Neuronal stem cell (in vitro differentiated cells): ENCODE measurements around the gene PDE7B.

Experiments used
- DNase-seq: peaks from one replicate; pipeline ENCODE4 v3.0.0-alpha.2; 2013; ENCODE audit warnings: low spot score
- H2AFZ ChIP-seq: one replicate; pipeline ENCODE4 v1.6.1; 2013; ENCODE audit warnings: mild to moderate bottlenecking, low read length, inconsistent platforms
- H2AK5ac ChIP-seq: 2 replicates; pipeline ENCODE4 v1.6.1; 2013; ENCODE audit warnings: low read depth, mild to moderate bottlenecking, inconsistent platforms, low read length, moderate library complexity, mixed read lengths
- H2BK120ac ChIP-seq: 2 replicates; pipeline ENCODE4 v1.6.1; 2013; ENCODE audit warnings: low read depth, mild to moderate bottlenecking, inconsistent platforms, low read length, moderate library complexity, mixed read lengths
- H2BK12ac ChIP-seq: one replicate; pipeline ENCODE4 v1.6.1; 2013; ENCODE audit warnings: low read length, inconsistent platforms
- H2BK15ac ChIP-seq: 2 replicates; pipeline ENCODE4 v1.6.1; 2013; ENCODE audit warnings: mild to moderate bottlenecking, low read length, inconsistent platforms, mixed read lengths
- H2BK5ac ChIP-seq: one replicate; pipeline ENCODE4 v1.6.1; 2013; ENCODE audit warnings: inconsistent platforms, mild to moderate bottlenecking, low read length, moderate library complexity
- H3K14ac ChIP-seq: one replicate; pipeline ENCODE4 v1.6.1; 2013; ENCODE audit warnings: low read length, inconsistent platforms
- H3K18ac ChIP-seq: 2 replicates; pipeline ENCODE4 v1.6.1; 2013; ENCODE audit warnings: low read length, inconsistent platforms
- H3K23ac ChIP-seq: 2 replicates; pipeline ENCODE4 v1.6.1; 2013; ENCODE audit warnings: low read depth, mild to moderate bottlenecking, mixed read lengths, low read length, inconsistent platforms; ENCODE audit not compliant: poor library complexity
- H3K27ac ChIP-seq: replicated peaks from 3 replicates; pipeline ENCODE4 v1.5.1; 2013; ENCODE audit warnings: low read length, inconsistent platforms
- H3K27me3 ChIP-seq, 3 experiments: 2 replicates each; pipeline ENCODE4 v1.6.1; 2013; ENCODE audit warnings: low read length in 3 of 3, mild to moderate bottlenecking in 2 of 3, inconsistent platforms in 1 of 3, low read depth in 1 of 3, mixed read lengths in 1 of 3, moderate library complexity in 1 of 3; ENCODE audit not compliant: control insufficient read depth in 3 of 3, insufficient read depth in 3 of 3
- H3K36me3 ChIP-seq, 2 donors: replicated peaks in 1 of 2; 2 replicates each; pipeline ENCODE4 v1.6.1; 2013; ENCODE audit warnings: low read length in 2 of 2; ENCODE audit not compliant: control insufficient read depth in 2 of 2, insufficient read depth in 2 of 2
- H3K4ac ChIP-seq: 2 replicates; pipeline ENCODE4 v1.6.1; 2013; ENCODE audit warnings: inconsistent platforms, mild to moderate bottlenecking, low read length, moderate library complexity
- H3K4me1 ChIP-seq, 2 donors: 1 replicate in 1 of 2; 2 replicates in 1 of 2; pipeline ENCODE4 v1.6.1; 2013; ENCODE audit warnings: low read length in 2 of 2, low read depth in 1 of 2; ENCODE audit not compliant: control insufficient read depth in 2 of 2, insufficient read depth in 1 of 2
- H3K4me2 ChIP-seq: one replicate; pipeline ENCODE4 v1.6.1; 2013; ENCODE audit warnings: mild to moderate bottlenecking, low read length, inconsistent platforms; ENCODE audit not compliant: insufficient read depth, poor library complexity, severe bottlenecking
- H3K4me3 ChIP-seq, 2 donors: 2 replicates each; pipeline ENCODE4 v1.5.1; 2013; ENCODE audit warnings: low read length in 2 of 2, mild to moderate bottlenecking in 2 of 2, inconsistent platforms in 1 of 2, moderate library complexity in 1 of 2
- H3K79me1 ChIP-seq: one replicate; pipeline ENCODE4 v1.6.1; 2013; ENCODE audit warnings: low read depth, mild to moderate bottlenecking, inconsistent platforms, low read length, moderate library complexity
- H3K9ac ChIP-seq: one replicate; pipeline ENCODE4 v1.6.1; 2013; ENCODE audit warnings: mild to moderate bottlenecking, low read depth, low read length, inconsistent platforms; ENCODE audit not compliant: poor library complexity
- H3K9me3 ChIP-seq, 2 donors: replicated peaks in 1 of 2; 2 replicates each; pipeline versions ENCODE3 to v1.6.1; 2013; ENCODE audit warnings: low read length in 2 of 2, mild to moderate bottlenecking in 2 of 2, inconsistent platforms in 1 of 2, low read depth in 1 of 2, mixed read lengths in 1 of 2, moderate library complexity in 1 of 2; ENCODE audit not compliant: control insufficient read depth in 2 of 2, insufficient read depth in 1 of 2
- H4K8ac ChIP-seq: one replicate; pipeline ENCODE4 v1.6.1; 2013; ENCODE audit warnings: low read depth, mild to moderate bottlenecking, inconsistent platforms, low read length, moderate library complexity
- H4K91ac ChIP-seq: one replicate; pipeline ENCODE4 v1.6.1; 2013; ENCODE audit warnings: low read length, low read depth, mild to moderate bottlenecking, inconsistent platforms; ENCODE audit not compliant: poor library complexity
- WGBS, 2 donors: extraction: QIAGEN DNeasy Blood & Tissue Kit; methylation state at CpG; one replicate each; pipeline ENCODE4 v1.1.7; 2013; ENCODE audit warnings: missing lambda C conversion rate in 2 of 2, mixed read lengths in 1 of 2; ENCODE audit not compliant: insufficient read length in 2 of 2, insufficient replicate concordance in 1 of 2; ENCODE audit errors: extremely low coverage in 2 of 2; 5-methylcytosine and 5-hydroxymethylcytosine counted together

PDE7B gene

DNA sequence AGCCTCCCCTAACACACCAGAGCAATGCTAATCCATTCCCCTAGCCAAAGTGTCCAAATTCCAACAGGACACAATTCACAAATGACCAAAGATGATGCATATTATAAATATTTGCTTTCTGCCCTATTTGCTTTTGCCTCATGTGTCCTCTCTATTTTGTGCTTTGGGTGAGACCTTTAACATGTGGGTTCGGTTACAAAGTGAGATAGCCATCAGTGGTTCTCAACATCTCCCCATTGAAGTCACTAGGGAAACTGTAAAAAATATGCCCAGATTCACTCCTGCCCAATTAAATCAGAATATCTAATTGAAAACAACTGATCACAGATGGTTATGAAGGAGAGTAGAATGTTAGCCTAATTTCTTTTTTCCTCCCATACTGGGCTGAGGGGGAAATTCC is 239.4 kb downstream of the PDE7B start:
- Histone ChIP-seq H3K4me3 (no peak overlapping the region), H2AFZ (no peak overlapping the region)
- no CpG with 5 or more reads among the region's 1 CpG for WGBS, 2 donors

DNA sequence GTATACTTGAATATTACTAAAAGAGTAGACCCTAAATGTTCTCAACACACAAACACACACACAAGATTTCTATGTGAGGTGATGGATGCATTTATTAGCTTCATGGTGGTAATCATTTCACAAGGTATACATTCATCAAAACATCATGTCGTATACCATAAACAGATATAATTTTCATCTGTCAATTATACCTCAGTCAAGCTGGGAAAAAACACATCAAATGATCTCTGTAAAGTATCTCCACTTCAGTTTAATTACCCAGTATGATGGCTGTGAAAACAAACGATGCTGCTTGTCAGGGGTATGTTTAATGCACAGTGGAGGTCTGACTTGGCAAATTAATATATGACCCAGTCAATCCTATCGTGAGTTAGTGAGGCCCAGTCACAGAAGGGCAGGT is 241.4 kb downstream of the PDE7B start:
- no peak overlapping the region for H2BK5ac ChIP-seq
- no CpG with 5 or more reads among the region's 3 CpGs for WGBS, 2 donors

More for the DNA sequence above, 239.4 kb downstream of the PDE7B start:
- Histone ChIP-seq H2BK5ac (no peak overlapping the region), H3K9ac (no peak overlapping the region), H3K79me1 (no peaks in the 10 kb centered on the region), H4K91ac (no peak overlapping the region), H3K18ac (no peak overlapping the region), H3K4me1 (no peaks in the 10 kb centered on the region), H3K23ac (no peak overlapping the region), H3K9me3 (peaks cover 2 to 4% of the 10 kb centered on the region in 2 donors), H3K36me3 (no peaks in the 10 kb centered on the region), H3K4me2 (no peak overlapping the region), H3K14ac (no peak overlapping the region), H3K27ac (no peak overlapping the region), H2BK12ac (no peak overlapping the region), H2BK120ac (no peak overlapping the region), H2BK15ac (no peak overlapping the region), H3K27me3 (no peaks in the 10 kb centered on the region), H4K8ac (no peak overlapping the region), H2AK5ac (no peak overlapping the region), H3K4ac (no peak overlapping the region)
- no peak for DNase-seq

DNA sequence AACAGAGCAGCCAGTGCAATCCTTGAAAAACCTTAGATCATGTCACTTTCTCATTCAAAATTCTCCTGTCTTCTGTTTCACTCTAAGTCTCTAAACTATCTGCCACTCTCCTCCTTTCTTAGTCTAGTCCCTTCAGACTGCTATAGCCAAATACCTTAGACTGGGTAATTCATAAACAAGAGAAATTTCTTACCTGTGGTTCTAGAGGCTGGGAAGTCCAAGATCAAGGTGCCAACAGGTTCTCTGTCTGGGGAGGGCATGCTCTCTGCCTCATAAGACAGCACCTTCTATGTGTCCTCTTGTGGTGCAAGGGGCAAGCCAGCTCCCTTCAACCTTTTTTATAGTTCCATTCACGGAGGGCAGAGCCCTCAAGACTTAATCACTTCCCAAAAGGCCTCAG is 242.3 kb downstream of the PDE7B start:
- no peak overlapping the region for H3K18ac ChIP-seq
- no peak overlapping the region for H3K23ac ChIP-seq
- no peak overlapping the region for H3K27ac ChIP-seq
- H4K91ac ChIP-seq = no peak overlapping the region
- no peak overlapping the region for H2BK120ac ChIP-seq
- H2AK5ac ChIP-seq = no peak overlapping the region
- H2BK5ac ChIP-seq = no peak overlapping the region
- H3K36me3 ChIP-seq = no peaks in the 10 kb centered on the region
- H3K4ac ChIP-seq = no peak overlapping the region
- H3K27me3 ChIP-seq = no peaks in the 10 kb centered on the region
- no peak overlapping the region for H4K8ac ChIP-seq
- H2BK12ac ChIP-seq = no peak overlapping the region
- H3K79me1 ChIP-seq = no peaks in the 10 kb centered on the region
- no CpG with 5 or more reads among the region's 1 CpG for WGBS, 2 donors
- no peak overlapping the region for H3K4me3 ChIP-seq
- H3K14ac ChIP-seq = no peak overlapping the region
- no peak for DNase-seq
- peaks cover 2 to 4% of the 10 kb centered on the region in 2 donors for H3K9me3 ChIP-seq
- H2AFZ ChIP-seq = no peak overlapping the region
- H3K4me2 ChIP-seq = no peak overlapping the region
- no peaks in the 10 kb centered on the region for H3K4me1 ChIP-seq
- H2BK15ac ChIP-seq = no peak overlapping the region
- H3K9ac ChIP-seq = no peak overlapping the region

More for the DNA sequence above, 241.4 kb downstream of the PDE7B start:
- no peak for DNase-seq
- Histone ChIP-seq H3K23ac (no peak overlapping the region), H3K27me3 (no peaks in the 10 kb centered on the region), H3K4me3 (no peak overlapping the region), H2BK120ac (no peak overlapping the region), H2AFZ (no peak overlapping the region), H3K79me1 (no peaks in the 10 kb centered on the region), H4K91ac (no peak overlapping the region), H3K27ac (no peak overlapping the region), H3K4me2 (no peak overlapping the region), H2BK12ac (no peak overlapping the region), H3K4ac (no peak overlapping the region), H3K9ac (no peak overlapping the region), H3K14ac (no peak overlapping the region), H2AK5ac (no peak overlapping the region), H3K9me3 (peaks cover 2 to 4% of the 10 kb centered on the region in 2 donors), H3K36me3 (no peaks in the 10 kb centered on the region), H4K8ac (no peak overlapping the region), H3K18ac (no peak overlapping the region), H3K4me1 (no peaks in the 10 kb centered on the region), H2BK15ac (no peak overlapping the region)

DNA sequence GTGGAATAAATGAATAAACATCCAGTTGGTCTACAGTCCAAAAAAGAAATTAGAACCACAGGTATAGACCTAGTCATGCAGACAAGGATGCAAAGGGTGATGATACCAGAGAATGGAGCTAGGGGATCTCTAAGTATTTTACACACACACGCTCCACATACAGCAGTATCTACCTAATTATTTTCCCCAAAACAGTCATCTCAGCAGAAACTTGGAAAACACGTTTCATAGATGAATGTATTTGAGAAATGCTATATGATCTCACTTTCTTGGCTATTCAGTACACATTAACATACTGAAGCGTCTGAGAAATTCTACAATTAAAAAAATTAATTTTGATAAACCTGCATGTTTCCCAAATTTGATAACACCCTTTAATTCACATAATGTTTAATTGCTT is 243.3 kb downstream of the PDE7B start:
- H3K27ac ChIP-seq = no peak overlapping the region
- no peak overlapping the region for H2BK5ac ChIP-seq
- H2BK12ac ChIP-seq = no peak overlapping the region
- H3K23ac ChIP-seq = no peak overlapping the region
- no peak overlapping the region for H3K4ac ChIP-seq
- no peak overlapping the region for H4K8ac ChIP-seq
- H3K4me2 ChIP-seq = no peak overlapping the region
- H2BK15ac ChIP-seq = no peak overlapping the region
- no peak overlapping the region for H2AFZ ChIP-seq
- no peak overlapping the region for H3K9ac ChIP-seq
- H3K4me1 ChIP-seq = no peaks in the 10 kb centered on the region
- H3K14ac ChIP-seq = no peak overlapping the region
- peaks cover 2 to 4% of the 10 kb centered on the region in 2 donors for H3K9me3 ChIP-seq
- H3K4me3 ChIP-seq = no peak overlapping the region
- no peak overlapping the region for H2BK120ac ChIP-seq
- H3K79me1 ChIP-seq = no peaks in the 10 kb centered on the region
- WGBS, 2 donors = no CpG with 5 or more reads among the region's 3 CpGs
- no peak for DNase-seq
- H3K18ac ChIP-seq = no peak overlapping the region
- no peaks in the 10 kb centered on the region for H3K27me3 ChIP-seq
- no peaks in the 10 kb centered on the region for H3K36me3 ChIP-seq
- H2AK5ac ChIP-seq = no peak overlapping the region
- H4K91ac ChIP-seq = no peak overlapping the region
